RKO (cell line): ENCODE measurements around the gene MYO16.
"Not testable (repeated sequence)": the region's sequence is repeated elsewhere in the genome, so short reads cannot be mapped to it uniquely, and the experiment has no call there.

Experiments used
- DNase-seq: peaks from one replicate; pipeline ENCODE4 v3.0.0-alpha.2; 2016; ENCODE audit warnings: low spot score

MYO16 gene

GRCh38 chr13:108742701-108743451 lies 113.5 kb downstream of the MYO16 start:
- no peak for DNase-seq

- no peak for DNase-seq
Measured at GRCh38 chr13:108743522-108743921, 114.1 kb downstream of the MYO16 start.

- no peak for DNase-seq
Measured at GRCh38 chr13:108747843-108748242, 118.4 kb downstream of the MYO16 start.

GRCh38 chr13:108752276-108752675 lies 122.9 kb downstream of the MYO16 start:
- no peak for DNase-seq

GRCh38 chr13:108755083-108755482 lies 125.7 kb downstream of the MYO16 start:
- no peak for DNase-seq

GRCh38 chr13:108760129-108760528 lies 130.7 kb downstream of the MYO16 start:
- DNase-seq = no peak

GRCh38 chr13:108760541-108760940 lies 131.1 kb downstream of the MYO16 start:
- no peak for DNase-seq

GRCh38 chr13:108768035-108768434 lies 138.6 kb downstream of the MYO16 start:
- no peak for DNase-seq

- no peak for DNase-seq
Measured at GRCh38 chr13:108769213-108770070, 140.0 kb downstream of the MYO16 start.

GRCh38 chr13:108775597-108775996 lies 146.2 kb downstream of the MYO16 start:
- no peak for DNase-seq

- DNase-seq = no peak
Measured at GRCh38 chr13:108776650-108777049, 147.2 kb downstream of the MYO16 start.

- DNase-seq = no peak
Measured at GRCh38 chr13:108777421-108778420, 148.3 kb downstream of the MYO16 start.

- DNase-seq = no peak
Measured at GRCh38 chr13:108779308-108779707, 149.9 kb downstream of the MYO16 start.

- no peak for DNase-seq
Measured at GRCh38 chr13:108780706-108781105, 151.3 kb downstream of the MYO16 start.

- no peak for DNase-seq
Measured at GRCh38 chr13:108781312-108781711, 151.9 kb downstream of the MYO16 start.

GRCh38 chr13:108782480-108782879 lies 153.1 kb downstream of the MYO16 start:
- DNase-seq = not testable (repeated sequence)

GRCh38 chr13:108785844-108786243 lies 156.4 kb downstream of the MYO16 start:
- DNase-seq = no peak

- DNase-seq = no peak
Measured at GRCh38 chr13:108786456-108787200, 157.2 kb downstream of the MYO16 start.

- no peak for DNase-seq
Measured at GRCh38 chr13:108787700-108788414, 158.4 kb downstream of the MYO16 start.

- DNase-seq = no peak
Measured at GRCh38 chr13:108789476-108789875, 160.1 kb downstream of the MYO16 start.

- DNase-seq = no peak
Measured at GRCh38 chr13:108795841-108796240, 166.4 kb downstream of the MYO16 start.
